GM12865 (cell line): ENCODE results near the gene SCGB3A1.
A peak's percentile ranks its signal among the peaks of the same experiment; 100 is the strongest.

Experiments
- DNase-seq: peaks from one replicate; pipeline ENCODE4 v3.0.0; 2010; ENCODE audit warnings: low read depth
- H3K4me3 ChIP-seq: 2 replicates; pipeline ENCODE4 v1.5.1; 2011; ENCODE audit warnings: mild to moderate bottlenecking, low read depth, low read length, control low read depth
- TF ChIP-seq, protein P1 (sequence below): IDR thresholded peaks from 2 replicates; pipeline ENCODE4 v1.5.1; 2011; ENCODE audit warnings: low read length, control low read depth, low read depth, inconsistent platforms; ENCODE audit not compliant: insufficient read depth; ENCODE audit errors: missing control alignments

Gene SCGB3A1

DNA sequence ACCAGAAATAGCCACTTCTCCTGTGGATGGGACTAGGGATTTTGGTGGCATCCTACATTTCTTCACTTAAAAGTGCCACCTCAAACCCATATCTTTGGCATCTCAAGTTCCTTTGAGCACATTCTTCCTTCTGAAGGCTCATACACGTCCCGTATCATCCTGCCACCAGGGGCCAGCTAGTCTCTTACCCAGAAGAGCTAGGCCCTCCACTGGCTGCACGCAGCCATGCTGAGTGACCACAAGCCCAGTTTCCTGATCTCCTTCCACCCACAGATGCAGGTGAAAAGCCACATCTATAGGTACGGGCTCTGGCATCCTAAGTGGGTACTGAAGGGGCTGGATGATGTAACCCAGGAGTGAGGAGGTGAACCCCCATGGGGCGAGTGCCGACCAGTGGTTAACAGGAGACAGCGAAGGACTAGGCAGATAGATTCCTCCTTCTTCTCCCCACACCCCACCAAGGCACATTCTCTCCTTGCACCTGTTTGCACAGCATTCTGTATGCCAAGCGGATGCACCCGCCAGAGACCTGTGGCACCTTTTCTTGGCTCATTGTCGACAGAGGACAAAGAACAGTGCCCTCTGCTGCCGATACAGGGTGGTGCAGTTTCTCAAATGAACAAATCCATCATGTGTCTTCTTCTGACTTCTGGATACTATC is 14.4 kb upstream of the SCGB3A1 start:
- no peak overlapping the region for H3K4me3 ChIP-seq
- TF ChIP-seq, protein P1, sequence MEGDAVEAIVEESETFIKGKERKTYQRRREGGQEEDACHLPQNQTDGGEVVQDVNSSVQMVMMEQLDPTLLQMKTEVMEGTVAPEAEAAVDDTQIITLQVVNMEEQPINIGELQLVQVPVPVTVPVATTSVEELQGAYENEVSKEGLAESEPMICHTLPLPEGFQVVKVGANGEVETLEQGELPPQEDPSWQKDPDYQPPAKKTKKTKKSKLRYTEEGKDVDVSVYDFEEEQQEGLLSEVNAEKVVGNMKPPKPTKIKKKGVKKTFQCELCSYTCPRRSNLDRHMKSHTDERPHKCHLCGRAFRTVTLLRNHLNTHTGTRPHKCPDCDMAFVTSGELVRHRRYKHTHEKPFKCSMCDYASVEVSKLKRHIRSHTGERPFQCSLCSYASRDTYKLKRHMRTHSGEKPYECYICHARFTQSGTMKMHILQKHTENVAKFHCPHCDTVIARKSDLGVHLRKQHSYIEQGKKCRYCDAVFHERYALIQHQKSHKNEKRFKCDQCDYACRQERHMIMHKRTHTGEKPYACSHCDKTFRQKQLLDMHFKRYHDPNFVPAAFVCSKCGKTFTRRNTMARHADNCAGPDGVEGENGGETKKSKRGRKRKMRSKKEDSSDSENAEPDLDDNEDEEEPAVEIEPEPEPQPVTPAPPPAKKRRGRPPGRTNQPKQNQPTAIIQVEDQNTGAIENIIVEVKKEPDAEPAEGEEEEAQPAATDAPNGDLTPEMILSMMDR: peak; percentile 84
- DNase-seq: peak; percentile 83

DNA sequence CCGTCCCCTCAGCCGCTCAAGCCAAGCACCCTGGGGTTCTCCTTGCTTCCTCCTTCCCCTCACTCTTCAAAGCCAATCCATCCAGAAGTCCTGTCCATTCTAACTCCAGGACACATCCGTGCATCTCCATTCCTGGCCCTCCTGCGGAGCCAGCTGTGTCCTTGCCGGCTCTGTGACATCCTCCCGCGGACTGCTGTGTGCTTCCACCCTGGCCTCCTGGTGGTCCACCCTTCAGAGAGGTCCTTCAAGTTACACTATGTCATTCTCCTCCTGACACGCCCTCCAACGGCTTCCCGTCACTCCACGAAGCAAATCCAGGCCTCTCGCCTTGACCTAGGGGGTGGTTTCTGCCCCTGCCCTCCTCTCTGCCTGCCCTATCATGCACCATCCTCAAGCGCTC is 13.0 kb upstream of the SCGB3A1 start:
- TF ChIP-seq, protein P1: no peak
- no peak for DNase-seq
- no peak overlapping the region for H3K4me3 ChIP-seq

DNA sequence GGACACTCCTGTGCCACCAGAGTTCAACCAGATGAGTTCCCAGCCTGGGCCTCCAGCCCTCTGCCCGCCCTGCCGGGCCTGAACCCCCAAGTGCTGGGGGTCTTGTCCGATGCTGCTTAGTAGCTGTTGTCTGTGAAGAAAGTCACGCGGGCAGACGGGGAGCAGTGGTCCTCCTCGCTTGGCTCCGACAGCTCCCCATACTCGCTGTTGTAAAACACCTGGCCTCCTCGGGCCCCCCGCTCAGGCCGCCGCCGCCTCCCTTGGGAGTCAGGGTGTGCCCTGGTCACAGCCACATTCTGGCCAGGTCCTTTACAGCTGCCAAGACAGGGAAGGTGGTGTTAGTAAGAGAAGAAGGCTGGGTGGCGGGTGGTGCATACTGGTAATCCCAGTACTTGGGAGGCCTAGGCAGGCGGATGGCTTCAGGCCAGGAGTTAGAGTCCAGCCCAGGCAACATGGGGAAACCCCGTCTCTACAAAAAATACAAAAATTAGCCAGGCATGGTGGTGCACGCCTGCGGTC is 11.8 kb upstream of the SCGB3A1 start:
- H3K4me3 ChIP-seq: no peak overlapping the region
- TF ChIP-seq, protein P1: no peak
- no peak for DNase-seq

DNA sequence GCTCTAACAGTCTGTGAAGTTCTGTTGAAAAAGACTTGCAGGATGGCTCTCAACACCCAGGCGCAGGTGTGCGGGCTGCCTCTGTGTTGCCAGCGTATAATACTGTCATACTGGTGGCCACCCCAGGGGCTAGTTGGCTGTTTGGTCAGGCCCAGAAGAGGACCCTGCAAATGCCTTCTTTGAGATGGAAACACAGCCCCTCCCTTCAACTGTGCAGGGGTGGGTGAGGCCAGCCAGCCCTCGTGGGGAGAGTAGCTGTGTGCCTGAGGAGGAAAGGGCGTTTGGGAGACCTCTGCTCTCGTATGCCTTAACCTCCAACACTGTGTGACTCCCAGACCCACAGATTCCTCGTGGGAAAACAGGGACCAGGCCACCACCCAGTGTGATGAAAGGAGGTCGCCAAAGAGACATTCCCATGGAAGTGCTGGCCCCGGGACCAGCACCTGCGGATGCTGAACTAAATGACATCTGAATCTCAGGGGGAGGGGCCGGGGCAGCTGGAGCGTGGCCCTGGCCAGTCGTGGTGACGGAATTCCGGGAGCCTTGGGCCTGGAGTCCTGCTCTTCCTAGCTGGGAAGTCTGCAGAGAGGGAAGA is 11.3 kb upstream of the SCGB3A1 start:
- no peak for DNase-seq
- TF ChIP-seq, protein P1: no peak
- no peak overlapping the region for H3K4me3 ChIP-seq

DNA sequence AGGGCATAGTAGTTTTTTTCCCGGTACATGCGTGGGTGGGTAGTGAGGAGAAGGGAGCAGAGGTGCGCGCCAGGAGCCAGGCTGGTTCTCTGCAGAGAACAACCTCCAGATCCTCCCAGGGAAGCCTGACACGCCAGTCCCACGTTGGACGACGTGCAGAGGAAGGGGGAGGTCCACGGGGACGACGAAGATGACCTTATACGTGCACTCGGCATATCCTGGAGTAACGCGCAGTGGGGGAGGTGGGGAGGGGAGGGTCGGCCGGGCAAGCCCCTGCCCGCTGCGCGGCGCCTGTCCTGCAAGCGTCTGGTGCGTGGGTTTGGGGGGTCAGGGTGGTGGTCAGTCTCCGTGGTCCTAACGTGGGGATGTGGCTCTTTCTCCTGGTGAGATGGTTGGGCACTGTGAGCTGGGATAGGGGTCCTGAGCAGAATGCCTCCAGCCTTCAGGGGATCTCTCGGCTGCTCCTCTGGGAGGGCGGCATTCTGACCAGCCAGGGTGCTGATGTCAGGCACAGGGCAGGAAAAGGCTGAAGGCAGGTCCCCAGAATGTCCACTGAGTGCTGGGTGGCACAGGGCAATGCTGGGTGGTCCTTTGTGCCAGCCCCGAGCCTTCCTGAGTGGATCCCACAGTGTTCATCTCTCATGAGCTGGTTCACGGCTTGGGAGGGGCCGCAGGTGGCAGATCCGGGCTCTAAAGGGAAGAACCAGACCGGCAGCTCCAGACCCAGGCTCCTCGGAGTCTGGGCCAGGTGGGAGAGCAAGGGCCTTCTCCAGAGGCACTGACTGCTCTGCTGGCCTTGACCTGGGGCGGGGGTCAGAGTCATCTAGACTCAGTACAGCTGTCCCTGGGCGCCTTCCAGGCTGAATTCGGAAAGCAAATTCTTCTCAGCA is 10.5 kb upstream of the SCGB3A1 start:
- no peak for DNase-seq
- no peak overlapping the region for H3K4me3 ChIP-seq
- TF ChIP-seq, protein P1: no peak

DNA sequence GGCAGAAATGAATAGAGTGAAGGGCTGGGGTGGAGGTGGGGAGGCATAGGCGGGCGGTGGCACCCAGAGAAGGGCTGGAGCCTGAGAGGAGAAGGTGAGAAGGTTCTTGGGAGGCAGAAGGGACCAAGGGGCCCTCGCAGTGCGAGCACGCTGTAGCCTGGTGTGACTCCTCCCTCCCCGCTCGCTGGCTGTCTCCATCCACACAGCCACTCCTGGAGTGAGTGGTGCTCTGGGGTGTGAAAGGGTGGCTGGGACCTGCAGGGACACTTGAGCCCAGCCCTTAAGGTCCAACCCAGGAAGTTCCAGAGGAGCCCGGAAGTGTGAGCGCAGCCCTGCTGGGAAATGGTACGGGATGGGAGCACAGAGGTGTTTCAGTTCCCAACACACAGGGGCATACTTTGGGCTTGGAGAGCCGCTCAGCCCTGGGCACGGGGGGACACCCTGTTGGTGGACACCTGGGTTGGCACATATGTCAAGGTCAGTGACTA is 9.3 kb upstream of the SCGB3A1 start:
- no peak for DNase-seq
- TF ChIP-seq, protein P1: no peak
- no peak overlapping the region for H3K4me3 ChIP-seq
